Measurements from ENCODE around the gene GNG7.

GNG7 gene

GRCh38 chr19:2702170-2703076, at the start of gene GNG7:
Gene GNG7 (minus strand): TSS chr19:2702694. CDS start chr19:2520688, 182,006 bp downstream.
- DNase-seq: peak; percentile 47 to 70

DNA sequence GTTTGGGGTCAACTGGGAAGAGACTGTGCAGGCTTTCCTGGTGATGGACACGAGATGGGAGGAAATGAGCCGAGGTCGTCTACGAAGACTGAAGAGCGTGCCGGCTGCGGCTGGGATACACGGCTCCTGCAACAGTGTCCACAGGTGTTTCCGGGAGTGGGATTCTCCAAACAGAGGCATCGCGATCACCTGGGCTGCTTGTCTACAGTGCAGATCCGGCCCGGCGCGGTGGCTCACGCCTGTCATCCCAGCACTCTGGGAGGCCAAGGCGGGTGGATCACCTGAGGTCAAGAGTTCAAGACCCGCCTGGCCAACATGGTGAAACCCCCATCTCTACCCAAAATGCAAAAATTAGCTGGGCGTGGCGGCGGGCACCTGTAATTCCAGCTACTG, 48.9 kb upstream of the GNG7 start:
- DNase-seq: no peak

DNA sequence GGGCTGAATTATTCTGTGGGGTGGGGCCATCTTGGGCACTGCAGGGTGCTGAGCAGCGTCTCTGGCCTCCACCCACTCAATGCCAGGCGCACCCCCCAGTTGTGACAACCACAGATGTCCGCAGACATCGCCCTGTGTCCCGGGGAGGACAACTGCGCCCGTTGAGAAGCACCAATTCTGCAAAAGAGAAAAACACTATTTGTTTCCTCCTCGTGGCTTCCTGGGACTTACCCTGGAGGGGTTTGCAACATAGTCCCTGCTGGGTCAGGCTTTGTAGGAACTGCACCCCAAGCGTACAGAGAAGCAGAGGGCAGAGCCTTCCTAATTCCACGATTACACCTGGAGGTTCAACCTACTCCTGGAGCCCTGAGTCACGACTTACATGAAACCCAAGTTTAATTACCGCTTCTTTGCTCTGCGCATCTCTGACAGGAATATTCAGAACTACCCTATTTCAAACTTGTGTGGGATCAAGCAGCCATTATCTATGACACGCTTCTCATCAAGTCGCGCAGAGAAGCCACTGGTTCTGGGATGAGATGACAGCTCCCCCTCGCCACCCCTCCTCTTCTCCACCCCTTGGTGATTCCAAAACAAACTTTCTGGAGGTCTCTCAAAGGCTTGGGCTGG, 48.4 kb upstream of the GNG7 start:
- DNase-seq: no peak

DNA sequence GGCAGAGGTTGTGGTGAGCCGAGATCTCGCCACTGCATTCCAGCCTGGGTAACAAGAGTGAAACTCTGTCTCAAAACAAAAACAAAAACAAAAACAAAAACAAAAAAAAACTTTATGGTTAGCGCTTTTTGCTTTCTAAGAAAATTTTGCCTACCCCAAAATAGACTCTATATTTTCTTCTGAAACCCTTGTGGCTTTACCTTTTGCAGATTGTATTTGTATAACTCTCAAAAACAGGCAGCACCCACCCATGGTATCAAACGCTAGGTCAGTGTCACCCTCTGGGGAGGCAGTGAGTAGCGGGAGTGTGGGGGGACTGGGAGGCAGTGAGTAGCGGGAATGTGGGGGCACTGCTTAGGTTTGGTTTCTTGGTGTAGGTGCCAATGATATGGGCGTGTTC, 44.9 kb upstream of the GNG7 start:
- DNase-seq: no peak

DNA sequence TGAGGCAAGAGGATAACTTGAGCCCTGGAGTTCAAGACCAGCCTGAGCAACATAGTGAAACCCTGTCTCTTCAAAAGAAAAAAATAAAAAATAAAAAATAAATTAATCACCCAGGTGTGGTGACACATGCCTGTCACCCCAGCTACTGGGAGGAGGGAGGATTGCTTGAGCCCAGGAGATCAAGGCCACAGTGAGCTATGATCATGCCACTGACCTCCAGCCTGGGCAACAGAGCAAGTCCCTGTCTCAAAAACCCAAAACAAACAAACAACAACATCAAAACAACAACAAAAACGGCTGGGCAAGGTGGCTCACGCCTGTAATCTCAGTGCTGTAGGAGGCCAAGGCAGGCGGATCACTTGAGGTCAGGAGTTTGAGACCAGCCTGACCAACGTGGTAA, 41.6 kb upstream of the GNG7 start:
- DNase-seq: no peak

GRCh38 chr19:2743099-2743498, 40.6 kb upstream of the GNG7 start:
- no peak for DNase-seq

- no peak for DNase-seq
Observed at GRCh38 chr19:2740314-2740656, 37.8 kb upstream of the GNG7 start.

DNA sequence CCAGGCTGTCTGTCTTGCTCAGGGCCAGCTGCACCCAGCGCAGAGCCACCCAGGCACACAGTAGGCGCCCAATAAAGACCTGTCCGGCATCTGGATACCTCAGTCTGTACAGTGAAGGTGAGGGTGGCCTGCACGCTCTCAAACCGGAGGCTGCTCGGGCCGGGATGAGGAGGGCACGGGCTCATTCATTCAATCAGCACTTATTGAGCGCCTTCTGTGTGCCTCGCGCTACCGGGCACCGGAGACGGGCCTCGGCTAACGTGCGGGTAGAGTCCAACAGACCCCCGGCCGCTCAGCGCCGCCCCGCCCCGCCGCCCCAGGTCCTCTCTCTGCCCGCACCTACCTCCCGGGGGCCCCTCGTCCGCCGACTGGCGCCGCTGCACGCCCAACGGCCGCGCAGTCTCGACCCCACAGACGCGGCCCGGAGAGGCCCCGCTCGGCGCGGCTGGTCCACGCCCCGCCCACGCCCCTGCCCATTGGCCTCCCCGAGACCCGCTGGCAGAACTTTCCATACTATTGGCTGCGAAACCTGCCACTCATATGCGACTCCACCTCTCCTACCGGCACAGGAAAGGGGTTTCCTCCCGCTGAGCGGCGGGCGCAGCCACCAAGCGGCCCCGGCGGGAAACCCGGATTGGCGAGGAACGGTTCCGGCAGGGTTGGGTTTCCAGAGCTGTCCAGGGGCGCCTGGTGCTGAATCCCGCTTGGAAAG, 37.3 kb upstream of the GNG7 start, which contains the start of gene SLC39A3:
SLC39A3 (minus strand) TSS at position 416 of the 712 bp plus-strand sequence. CDS start 2,760 bp downstream, outside the sequence.
- peak; percentile 63 to 94 for DNase-seq

- DNase-seq: no peak
Observed at GRCh38 chr19:2736550-2737190, 34.2 kb upstream of the GNG7 start.

- no peak for DNase-seq
Observed at GRCh38 chr19:2735374-2735773, 32.9 kb upstream of the GNG7 start.

GRCh38 chr19:2734589-2735288, 32.2 kb upstream of the GNG7 start:
- DNase-seq: no peak

GRCh38 chr19:2733930-2734588, 31.6 kb upstream of the GNG7 start:
- DNase-seq: no peak

DNA sequence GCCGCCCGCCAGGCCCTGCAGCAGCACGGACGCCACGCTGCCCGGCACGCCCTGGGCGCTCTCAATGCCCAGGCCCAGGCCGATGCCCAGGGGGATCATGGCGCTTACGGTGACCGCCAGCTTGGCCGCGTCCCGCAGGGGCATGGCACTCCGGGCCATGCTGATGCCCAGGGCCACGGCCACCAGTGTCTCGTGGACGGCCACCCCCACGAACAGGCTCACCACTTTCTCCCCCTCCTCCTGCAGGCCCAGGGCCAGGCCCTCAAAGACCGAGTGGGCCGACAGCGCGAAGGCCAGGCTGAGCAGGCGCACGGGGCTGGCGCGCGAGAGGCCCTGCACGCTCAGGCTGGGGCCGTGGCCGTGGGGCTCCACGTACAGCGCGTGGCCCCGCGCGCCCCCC, 30.4 kb upstream of the GNG7 start:
- no peak for DNase-seq

- no peak for DNase-seq
Observed at GRCh38 chr19:2732157-2732725, 29.7 kb upstream of the GNG7 start.

GRCh38 chr19:2731181-2731995, 28.9 kb upstream of the GNG7 start:
- no peak for DNase-seq

DNA sequence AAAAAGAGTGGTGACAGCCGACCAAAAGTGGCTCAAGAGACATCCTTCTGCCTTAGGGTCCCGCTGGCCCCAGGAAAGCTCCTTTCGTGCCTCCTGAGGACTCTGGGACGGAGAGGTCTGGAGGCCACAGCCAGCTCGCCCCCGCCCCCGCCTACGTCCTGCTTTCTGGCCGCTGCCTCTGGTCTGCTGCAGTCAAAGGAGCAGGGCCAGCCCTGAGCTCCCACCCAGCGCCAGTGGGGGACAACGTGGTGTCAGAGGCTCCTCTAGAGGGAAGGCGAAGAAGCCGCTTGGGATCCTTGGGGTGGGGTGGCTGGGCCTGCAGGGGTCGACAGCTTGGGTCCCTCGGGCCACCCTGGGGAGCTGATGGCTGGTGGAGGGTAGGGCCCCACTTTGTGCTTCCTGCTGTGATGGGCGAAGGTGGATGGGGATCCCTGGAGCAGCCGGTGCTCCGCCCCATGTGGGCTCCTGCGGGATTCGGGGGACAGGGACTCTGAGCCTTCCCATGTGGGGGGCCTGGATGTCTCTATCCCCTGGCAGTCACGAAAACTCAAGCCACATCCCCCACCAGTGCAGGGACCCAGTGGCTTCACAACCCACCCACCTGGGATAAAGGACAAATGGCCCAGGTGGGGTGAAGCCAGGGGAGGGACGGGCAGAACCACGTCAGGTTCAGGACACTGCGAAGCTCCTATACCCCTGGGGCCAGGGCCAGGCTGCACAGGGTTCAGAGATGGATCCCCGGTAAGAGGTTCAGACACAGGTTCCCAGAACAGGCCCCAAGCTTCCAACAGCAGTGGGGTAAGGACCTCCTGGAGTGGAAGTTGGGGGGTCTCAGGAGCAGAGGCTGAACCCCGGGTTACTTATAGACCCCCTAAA, 27.7 kb upstream of the GNG7 start:
- DNase-seq: no peak

DNA sequence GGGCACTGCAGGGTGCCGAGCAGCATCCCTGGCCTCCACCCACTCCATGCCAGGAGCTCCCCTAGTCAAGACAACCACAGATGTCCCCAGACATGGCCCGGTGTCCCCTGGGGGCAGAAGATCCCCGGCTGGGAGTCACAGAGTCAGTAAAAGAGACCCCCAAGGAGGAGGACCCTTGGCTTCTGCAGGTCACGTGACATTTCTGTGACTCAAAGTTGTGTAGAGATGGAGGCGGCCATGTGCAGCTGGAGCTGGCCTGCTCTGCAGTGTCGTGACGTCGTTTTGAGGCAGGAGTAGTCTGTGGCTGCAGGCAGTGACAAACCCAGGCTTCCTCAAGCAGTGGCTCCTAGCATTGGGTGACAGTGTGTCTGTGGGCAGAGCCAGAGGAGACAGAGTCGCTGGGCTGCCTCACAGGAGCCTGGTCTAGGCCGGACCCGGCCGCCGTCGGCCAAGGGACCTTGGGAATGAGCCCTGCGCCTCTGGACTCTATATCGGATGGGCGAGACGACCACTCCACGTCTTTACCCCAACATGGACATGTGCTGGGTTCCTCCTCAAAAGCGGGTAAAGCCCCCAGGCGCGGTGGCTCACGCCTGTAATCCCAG, 26.4 kb upstream of the GNG7 start:
- DNase-seq: no peak

GRCh38 chr19:2727640-2727944, 25.1 kb upstream of the GNG7 start:
- DNase-seq: no peak

GRCh38 chr19:2726904-2727639, 24.6 kb upstream of the GNG7 start:
- DNase-seq: no peak

Measured in cerebellar nuclear complex (tissue), 1 donor.